SK-N-SH treated with all-trans-retinoic acid at 6 μM for 48 hours (cell line): ENCODE results near the gene GPR26.

ENCODE experiments used
- ATAC-seq: fragments of 200-7000 bp; cut with Tn5 transposase; 3 replicates; pipeline ENCODE4 v1.9.1; 2020; ENCODE audit warnings: mild to moderate bottlenecking, moderate library complexity
- ARNTL ChIP-seq: fragments of 450-650 bp; formaldehyde crosslinking; IDR thresholded peaks from 2 replicates; pipeline ENCODE4 v1.5.0; 2020; ENCODE audit warnings: low read depth, mild to moderate bottlenecking, moderate library complexity, borderline replicate concordance
- BACH2 ChIP-seq: fragments of 250-450 bp; sonication (Bioruptor Pico); IDR thresholded peaks from 2 replicates; pipeline ENCODE4 v1.9.0; 2021; ENCODE audit warnings: mild to moderate bottlenecking, borderline replicate concordance
- CSDC2 ChIP-seq: fragments of 250-450 bp; sonication (Bioruptor Pico); IDR thresholded peaks from 2 replicates; pipeline ENCODE4 v1.5.0; 2020; ENCODE audit warnings: mild to moderate bottlenecking, moderate library complexity
- ESRRG ChIP-seq: fragments of 250-450 bp; sonication (Bioruptor Pico); IDR thresholded peaks from 2 replicates; pipeline ENCODE4 v1.6.1; 2021; ENCODE audit warnings: mild to moderate bottlenecking
- GLIS3 ChIP-seq: fragments of 250-450 bp; sonication (Bioruptor Pico); IDR thresholded peaks from 2 replicates; pipeline ENCODE4 v1.5.0; 2020; ENCODE audit warnings: mild to moderate bottlenecking, moderate library complexity
- ISL1 ChIP-seq: fragments of 250-450 bp; sonication (Bioruptor Pico); IDR thresholded peaks from 2 replicates; pipeline ENCODE4 v2.1.2; 2022; ENCODE audit warnings: mild to moderate bottlenecking, moderate library complexity
- OSR1 ChIP-seq: fragments of 250-450 bp; sonication (Bioruptor Pico); IDR thresholded peaks from 2 replicates; pipeline ENCODE4 v1.8.0; 2022; ENCODE audit warnings: moderate library complexity, mild to moderate bottlenecking, inconsistent platforms
- PPARA ChIP-seq: fragments of 250-450 bp; sonication (Bioruptor Pico); IDR thresholded peaks from 2 replicates; pipeline ENCODE4 v1.5.0; 2020; ENCODE audit warnings: mild to moderate bottlenecking, borderline replicate concordance
- RARB ChIP-seq: fragments of 250-450 bp; sonication (Bioruptor Pico); IDR thresholded peaks from 2 replicates; pipeline ENCODE4 v1.8.0; 2021; ENCODE audit warnings: mild to moderate bottlenecking, moderate library complexity
- TCF4 ChIP-seq: fragments of 250-450 bp; sonication (Bioruptor Pico); IDR thresholded peaks from 2 replicates; pipeline ENCODE4 v1.8.0; 2021; ENCODE audit warnings: mild to moderate bottlenecking, moderate library complexity, borderline replicate concordance
- TOX ChIP-seq: fragments of 250-450 bp; sonication (Bioruptor Pico); IDR thresholded peaks from 2 replicates; pipeline ENCODE4 v1.8.0; 2021; ENCODE audit warnings: mild to moderate bottlenecking, moderate library complexity, borderline replicate concordance
- ZC3H10 ChIP-seq: fragments of 250-450 bp; sonication (Bioruptor Pico); IDR thresholded peaks from 2 replicates; pipeline ENCODE4 v1.5.1; 2021; ENCODE audit warnings: mild to moderate bottlenecking, moderate library complexity
- ZFP3 ChIP-seq: fragments of 250-450 bp; sonication (Bioruptor Pico); IDR thresholded peaks from 2 replicates; pipeline ENCODE4 v1.5.0; 2020; ENCODE audit warnings: mild to moderate bottlenecking, moderate library complexity
- ZFP30 ChIP-seq: fragments of 450-650 bp; formaldehyde crosslinking; IDR thresholded peaks from 2 replicates; pipeline ENCODE4 v1.5.0; 2022; ENCODE audit warnings: mild to moderate bottlenecking, moderate library complexity
- ZNF565 ChIP-seq: fragments of 450-650 bp; formaldehyde crosslinking; conservative IDR thresholded peaks from 2 replicates; pipeline ENCODE4 v1.5.0; 2020; ENCODE audit warnings: low read depth, mild to moderate bottlenecking, moderate library complexity
- ZNF70 ChIP-seq: fragments of 450-650 bp; formaldehyde crosslinking; IDR thresholded peaks from 2 replicates; pipeline ENCODE4 v1.5.0; 2020; ENCODE audit warnings: mild to moderate bottlenecking, moderate library complexity
- ZNF8 ChIP-seq: fragments of 450-650 bp; formaldehyde crosslinking; IDR thresholded peaks from 2 replicates; pipeline ENCODE4 v1.5.0; 2020; ENCODE audit warnings: mild to moderate bottlenecking, moderate library complexity
- TF ChIP-seq, protein P1 (sequence below): fragments of 250-450 bp; sonication (Bioruptor Pico); IDR thresholded peaks from 2 replicates; pipeline ENCODE4 v1.5.0; 2020; ENCODE audit warnings: mild to moderate bottlenecking, moderate library complexity
- TF ChIP-seq, protein P2 (sequence below): fragments of 250-450 bp; sonication (Bioruptor Pico); IDR thresholded peaks from 2 replicates; pipeline ENCODE4 v1.8.0; 2020; ENCODE audit warnings: mild to moderate bottlenecking, moderate library complexity, borderline replicate concordance
- TF ChIP-seq, protein P3 (sequence below): fragments of 250-450 bp; sonication (Bioruptor Pico); IDR thresholded peaks from 2 replicates; pipeline ENCODE4 v1.5.1; 2021; ENCODE audit warnings: mild to moderate bottlenecking, moderate library complexity

The GPR26 gene

DNA sequence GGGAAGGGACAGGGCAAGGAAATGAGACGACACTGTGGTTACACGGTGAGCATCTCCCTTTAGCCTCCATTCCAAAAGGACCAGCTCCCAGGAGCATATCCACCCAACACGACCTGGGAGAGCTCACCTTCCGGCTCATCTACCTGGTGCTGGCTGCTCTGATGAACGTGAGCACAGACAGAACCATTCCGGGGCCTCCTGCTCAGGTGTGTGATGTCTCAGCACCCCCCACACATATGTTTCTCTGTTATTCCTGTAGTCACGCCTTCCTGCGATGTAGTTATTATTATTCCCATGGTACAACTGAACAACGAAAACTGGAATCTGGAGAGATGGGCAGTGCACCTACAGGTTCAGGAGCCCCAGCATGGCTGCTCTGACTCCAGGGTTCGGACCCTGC lies 20.5 kb upstream of the GPR26 start (continued):
- TF ChIP-seq CSDC2: no peak

DNA sequence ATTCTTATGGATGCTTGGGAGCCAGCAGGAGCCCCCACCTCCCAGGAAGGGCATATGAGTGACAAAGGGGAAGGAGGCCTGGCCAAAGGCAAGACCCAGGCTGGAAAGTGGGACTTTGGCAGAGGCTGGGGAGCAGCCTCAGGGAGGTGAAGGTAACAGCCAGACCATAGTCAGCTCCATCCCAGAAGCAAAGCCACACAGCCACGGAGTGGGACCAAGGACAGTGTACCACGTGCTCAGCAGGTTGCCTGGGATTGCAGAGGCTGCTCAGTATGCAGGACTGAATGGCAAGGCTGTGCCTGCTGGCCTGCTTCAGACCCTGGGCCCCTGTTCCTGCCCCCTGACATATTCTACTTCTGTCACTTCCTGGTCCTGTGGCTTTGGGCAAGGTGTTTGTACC lies 17.6 kb upstream of the GPR26 start:
- ATAC-seq: no peak
- no peak for TF ChIP-seq GLIS3 (CRISPR knock-in tag)
- no peak for TF ChIP-seq ESRRG (CRISPR knock-in tag)
- no peak for TF ChIP-seq ZFP3 (CRISPR knock-in tag)
- TF ChIP-seq, protein P1, sequence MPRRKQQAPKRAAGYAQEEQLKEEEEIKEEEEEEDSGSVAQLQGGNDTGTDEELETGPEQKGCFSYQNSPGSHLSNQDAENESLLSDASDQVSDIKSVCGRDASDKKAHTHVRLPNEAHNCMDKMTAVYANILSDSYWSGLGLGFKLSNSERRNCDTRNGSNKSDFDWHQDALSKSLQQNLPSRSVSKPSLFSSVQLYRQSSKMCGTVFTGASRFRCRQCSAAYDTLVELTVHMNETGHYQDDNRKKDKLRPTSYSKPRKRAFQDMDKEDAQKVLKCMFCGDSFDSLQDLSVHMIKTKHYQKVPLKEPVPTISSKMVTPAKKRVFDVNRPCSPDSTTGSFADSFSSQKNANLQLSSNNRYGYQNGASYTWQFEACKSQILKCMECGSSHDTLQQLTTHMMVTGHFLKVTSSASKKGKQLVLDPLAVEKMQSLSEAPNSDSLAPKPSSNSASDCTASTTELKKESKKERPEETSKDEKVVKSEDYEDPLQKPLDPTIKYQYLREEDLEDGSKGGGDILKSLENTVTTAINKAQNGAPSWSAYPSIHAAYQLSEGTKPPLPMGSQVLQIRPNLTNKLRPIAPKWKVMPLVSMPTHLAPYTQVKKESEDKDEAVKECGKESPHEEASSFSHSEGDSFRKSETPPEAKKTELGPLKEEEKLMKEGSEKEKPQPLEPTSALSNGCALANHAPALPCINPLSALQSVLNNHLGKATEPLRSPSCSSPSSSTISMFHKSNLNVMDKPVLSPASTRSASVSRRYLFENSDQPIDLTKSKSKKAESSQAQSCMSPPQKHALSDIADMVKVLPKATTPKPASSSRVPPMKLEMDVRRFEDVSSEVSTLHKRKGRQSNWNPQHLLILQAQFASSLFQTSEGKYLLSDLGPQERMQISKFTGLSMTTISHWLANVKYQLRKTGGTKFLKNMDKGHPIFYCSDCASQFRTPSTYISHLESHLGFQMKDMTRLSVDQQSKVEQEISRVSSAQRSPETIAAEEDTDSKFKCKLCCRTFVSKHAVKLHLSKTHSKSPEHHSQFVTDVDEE: no peak
- TF ChIP-seq OSR1 (CRISPR knock-in tag): no peak
- TF ChIP-seq ZNF8 (CRISPR knock-in tag): no peak
- no peak for TF ChIP-seq ZFP30 (CRISPR knock-in tag)
- TF ChIP-seq, protein P2, sequence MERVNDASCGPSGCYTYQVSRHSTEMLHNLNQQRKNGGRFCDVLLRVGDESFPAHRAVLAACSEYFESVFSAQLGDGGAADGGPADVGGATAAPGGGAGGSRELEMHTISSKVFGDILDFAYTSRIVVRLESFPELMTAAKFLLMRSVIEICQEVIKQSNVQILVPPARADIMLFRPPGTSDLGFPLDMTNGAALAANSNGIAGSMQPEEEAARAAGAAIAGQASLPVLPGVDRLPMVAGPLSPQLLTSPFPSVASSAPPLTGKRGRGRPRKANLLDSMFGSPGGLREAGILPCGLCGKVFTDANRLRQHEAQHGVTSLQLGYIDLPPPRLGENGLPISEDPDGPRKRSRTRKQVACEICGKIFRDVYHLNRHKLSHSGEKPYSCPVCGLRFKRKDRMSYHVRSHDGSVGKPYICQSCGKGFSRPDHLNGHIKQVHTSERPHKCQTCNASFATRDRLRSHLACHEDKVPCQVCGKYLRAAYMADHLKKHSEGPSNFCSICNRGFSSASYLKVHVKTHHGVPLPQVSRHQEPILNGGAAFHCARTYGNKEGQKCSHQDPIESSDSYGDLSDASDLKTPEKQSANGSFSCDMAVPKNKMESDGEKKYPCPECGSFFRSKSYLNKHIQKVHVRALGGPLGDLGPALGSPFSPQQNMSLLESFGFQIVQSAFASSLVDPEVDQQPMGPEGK (CRISPR knock-in tag): no peak
- no peak for TF ChIP-seq ZC3H10 (CRISPR knock-in tag)
- no peak for TF ChIP-seq RARB
- TF ChIP-seq ZNF70 (CRISPR knock-in tag): no peak

DNA sequence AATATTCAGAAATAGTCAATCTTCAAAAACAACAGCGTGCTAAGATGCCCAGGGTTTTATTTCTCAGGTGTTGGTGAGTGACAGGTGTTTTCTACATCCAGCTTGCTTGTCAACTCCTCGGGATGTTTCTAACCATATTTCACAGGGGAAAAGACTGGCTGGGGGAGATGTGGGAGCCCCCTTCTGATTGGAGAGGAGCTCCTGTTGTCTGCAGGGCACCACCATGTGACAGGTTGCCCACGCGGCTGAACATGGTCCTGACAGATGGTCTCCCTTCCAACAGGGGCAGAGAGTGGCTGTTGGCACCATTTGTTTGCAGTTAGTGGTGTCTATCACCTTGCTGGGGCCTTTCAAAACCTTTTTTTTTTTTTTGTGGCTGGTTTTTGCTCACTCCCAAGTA lies 16.5 kb upstream of the GPR26 start:
- TF ChIP-seq ISL1 (CRISPR knock-in tag): no peak
- TF ChIP-seq ZFP3 (CRISPR knock-in tag): no peak
- no peak for TF ChIP-seq ARNTL (CRISPR knock-in tag)
- TF ChIP-seq, protein P2 (CRISPR knock-in tag): no peak
- no peak for TF ChIP-seq ZNF8 (CRISPR knock-in tag)
- TF ChIP-seq, protein P3, sequence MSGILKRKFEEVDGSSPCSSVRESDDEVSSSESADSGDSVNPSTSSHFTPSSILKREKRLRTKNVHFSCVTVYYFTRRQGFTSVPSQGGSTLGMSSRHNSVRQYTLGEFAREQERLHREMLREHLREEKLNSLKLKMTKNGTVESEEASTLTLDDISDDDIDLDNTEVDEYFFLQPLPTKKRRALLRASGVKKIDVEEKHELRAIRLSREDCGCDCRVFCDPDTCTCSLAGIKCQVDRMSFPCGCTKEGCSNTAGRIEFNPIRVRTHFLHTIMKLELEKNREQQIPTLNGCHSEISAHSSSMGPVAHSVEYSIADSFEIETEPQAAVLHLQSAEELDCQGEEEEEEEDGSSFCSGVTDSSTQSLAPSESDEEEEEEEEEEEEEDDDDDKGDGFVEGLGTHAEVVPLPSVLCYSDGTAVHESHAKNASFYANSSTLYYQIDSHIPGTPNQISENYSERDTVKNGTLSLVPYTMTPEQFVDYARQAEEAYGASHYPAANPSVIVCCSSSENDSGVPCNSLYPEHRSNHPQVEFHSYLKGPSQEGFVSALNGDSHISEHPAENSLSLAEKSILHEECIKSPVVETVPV (CRISPR knock-in tag): no peak
- TF ChIP-seq ZC3H10 (CRISPR knock-in tag): no peak
- TF ChIP-seq CSDC2: no peak
- no peak for TF ChIP-seq GLIS3 (CRISPR knock-in tag)
- TF ChIP-seq BACH2: no peak
- TF ChIP-seq TOX (CRISPR knock-in tag): no peak
- TF ChIP-seq PPARA (CRISPR knock-in tag): no peak
- TF ChIP-seq ZNF565 (CRISPR knock-in tag): no peak
- no peak for ATAC-seq

DNA sequence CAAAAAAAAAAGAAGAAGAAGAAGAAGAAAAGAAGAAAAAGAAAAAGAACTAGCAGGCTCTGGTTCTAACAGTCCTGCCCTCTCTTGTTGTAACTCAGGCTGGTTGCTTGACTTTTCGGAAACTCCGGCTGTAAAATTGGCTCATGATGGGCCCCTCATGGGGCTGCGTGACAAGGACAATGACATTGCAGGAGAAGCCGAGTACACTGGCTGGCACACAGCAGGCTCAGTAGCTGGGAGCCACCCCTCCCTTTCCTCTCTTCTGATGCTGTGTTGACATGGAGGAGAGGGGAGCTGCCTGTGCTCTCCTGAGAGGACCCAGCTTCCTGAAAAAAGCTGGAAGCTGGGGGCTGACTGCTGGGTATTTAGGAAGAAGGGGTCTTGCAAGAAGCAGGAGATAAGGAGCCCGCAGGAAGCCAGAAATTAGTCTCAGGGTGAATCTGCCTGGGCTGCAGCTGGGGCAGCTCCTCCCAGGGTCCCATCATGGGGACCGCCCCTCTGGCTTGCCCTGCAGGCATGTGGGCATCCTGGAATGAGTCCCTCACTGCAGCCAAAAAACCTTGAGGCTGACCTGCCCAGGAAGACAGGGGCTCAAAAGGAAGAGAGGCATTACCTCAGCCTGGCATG lies 14.6 kb upstream of the GPR26 start:
- ATAC-seq: no peak
- TF ChIP-seq RARB (no peak), ZNF8 (CRISPR knock-in tag) (no peak), TCF4 (CRISPR knock-in tag) (no peak), GLIS3 (CRISPR knock-in tag) (no peak), TOX (CRISPR knock-in tag) (no peak), ZNF565 (CRISPR knock-in tag) (no peak), ZNF70 (CRISPR knock-in tag) (no peak), ISL1 (CRISPR knock-in tag) (no peak), ZFP30 (CRISPR knock-in tag) (no peak), PPARA (CRISPR knock-in tag) (no peak), BACH2 (no peak), CSDC2 (no peak), ZC3H10 (CRISPR knock-in tag) (no peak)
- TF ChIP-seq, protein P3 (CRISPR knock-in tag): no peak
- TF ChIP-seq, protein P1: no peak
